ENCODE measurements around the gene CLDN34.

Gene CLDN34

DNA sequence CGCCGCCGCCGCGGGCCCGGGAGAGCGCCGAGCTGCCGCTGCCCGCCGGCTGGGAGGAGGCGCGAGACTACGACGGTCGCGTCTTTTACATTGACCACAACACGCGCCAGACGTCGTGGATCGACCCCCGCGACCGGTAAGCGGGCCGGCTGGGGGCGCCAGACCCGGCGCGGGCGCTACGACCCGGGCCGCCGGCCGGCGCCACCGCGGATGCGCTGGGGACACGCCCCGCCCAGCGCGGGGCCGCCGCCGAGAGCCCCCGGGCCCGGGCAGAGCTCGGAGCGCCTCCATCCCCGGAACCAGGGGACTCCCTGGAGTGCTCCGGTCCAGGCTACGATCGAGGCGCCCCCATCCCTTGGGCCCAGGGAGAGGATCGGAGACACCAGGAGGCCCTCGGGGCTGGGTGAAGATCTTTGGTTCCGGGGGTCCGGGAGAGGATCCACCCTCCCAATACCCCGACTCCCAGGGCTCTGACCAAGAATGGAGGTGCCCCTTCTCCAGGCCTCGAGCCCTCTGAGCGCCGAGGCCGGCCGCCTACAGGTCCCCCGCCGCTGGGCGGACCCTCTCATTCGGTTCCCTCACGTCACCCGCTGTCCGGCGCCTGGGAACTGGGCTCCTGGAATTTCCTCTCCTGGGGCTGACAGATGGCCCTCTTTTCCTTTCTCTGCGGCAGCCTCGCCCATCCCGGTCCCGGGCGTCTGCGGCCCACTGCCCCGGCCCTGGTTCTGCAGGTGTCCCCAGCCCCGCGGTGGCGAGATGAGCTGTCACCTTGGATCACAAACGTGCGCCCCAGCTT lies 48.8 kb downstream of the CLDN34 start:
- DNase-seq: peak in 20 of 58 donors; percentile 1 to 27 (median 8)

- no peak for DNase-seq
These were observed 49.5 kb downstream of the CLDN34 start for GRCh38 chrX:10016519-10017132.

DNA sequence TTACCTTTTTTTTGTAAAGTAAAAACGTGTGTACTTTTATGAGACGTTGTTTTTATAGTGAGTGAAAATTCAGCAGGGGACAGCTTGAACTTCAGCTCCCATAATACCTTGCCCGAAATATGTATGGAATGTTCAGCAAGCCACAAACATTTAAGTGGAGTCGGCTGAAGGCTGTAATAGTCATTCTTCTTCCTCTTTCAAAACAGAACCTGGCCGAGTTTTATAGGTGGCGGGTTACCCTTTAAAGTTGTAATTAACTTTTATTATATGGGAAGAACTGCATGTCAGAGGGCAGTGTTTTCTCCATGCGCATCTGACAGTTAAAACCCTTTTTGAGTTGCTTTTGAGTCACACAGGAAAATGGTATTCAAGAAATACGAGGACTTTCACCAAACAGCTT lies 50.7 kb downstream of the CLDN34 start:
- DNase-seq: no peak
